GM19438 (cell line): ENCODE measurements around the gene TRAK1.

Source experiments
- ATAC-seq: cut with Tn5 transposase; IDR thresholded peaks from one replicate; pipeline ENCODE4 v1.9.1; 2021; ENCODE audit warnings: low read depth; ENCODE audit not compliant: unreplicated experiment

Gene TRAK1

DNA sequence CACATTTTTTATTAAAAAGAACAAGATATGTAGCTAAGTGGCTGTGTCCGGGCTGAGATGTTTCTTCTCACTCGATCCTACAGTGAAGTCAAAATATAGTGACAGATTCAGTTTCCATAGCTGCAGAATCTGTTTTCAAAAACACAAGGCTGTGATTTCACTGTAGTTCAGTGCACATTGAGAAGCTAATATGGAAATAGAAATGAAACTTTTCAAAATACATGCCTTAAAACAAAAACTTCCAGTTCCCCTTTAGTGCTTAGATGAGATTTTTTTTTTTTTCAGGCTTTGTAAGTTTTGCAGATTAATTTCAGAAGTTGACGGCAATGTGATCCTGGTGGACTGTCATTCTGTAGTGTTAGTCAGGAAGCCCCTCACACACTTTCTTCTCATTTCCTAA lies 23.8 kb upstream of the TRAK1 start:
- ATAC-seq, result peak; percentile 81

GRCh38 chr3:42068303-42069088 lies 22.7 kb upstream of the TRAK1 start:
- no peak for ATAC-seq

DNA sequence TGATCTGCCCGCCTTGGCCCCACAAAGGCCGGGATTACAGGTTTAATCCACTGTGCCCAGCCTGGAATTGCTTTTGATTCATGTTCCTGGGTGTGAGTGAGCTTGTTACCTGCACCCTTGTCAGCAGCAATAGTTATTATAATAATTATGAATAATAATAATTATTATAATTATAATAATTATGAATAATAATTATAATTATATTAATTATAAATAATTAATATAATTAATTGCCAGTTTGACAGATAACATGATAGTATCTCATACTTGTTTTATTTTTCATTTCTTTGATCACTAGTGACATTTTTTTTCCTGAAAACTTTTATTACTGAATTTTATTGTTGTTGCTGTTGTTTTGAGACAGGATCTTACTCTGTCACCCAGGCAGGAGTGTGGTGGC lies 21.1 kb upstream of the TRAK1 start:
- ATAC-seq, result no peak

DNA sequence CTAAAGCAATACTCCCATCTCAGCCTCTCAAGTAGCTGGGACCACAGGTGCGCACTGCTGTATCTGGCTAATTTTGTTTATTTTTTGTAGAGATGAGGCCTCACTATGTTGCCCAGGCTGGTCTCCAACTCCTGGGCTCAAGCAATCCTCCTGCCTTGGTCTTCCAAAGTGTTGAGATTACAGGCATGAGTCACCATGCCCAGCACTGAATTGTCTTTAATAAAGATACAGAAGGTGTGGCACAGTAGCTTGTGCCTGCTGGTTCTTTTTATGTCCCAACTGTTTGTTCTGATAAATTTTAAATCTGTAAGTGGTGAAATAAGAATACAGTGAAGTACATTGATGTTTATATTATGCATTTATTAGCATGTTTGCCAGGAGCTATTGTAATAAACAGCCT lies 20.6 kb upstream of the TRAK1 start:
- ATAC-seq, result no peak

DNA sequence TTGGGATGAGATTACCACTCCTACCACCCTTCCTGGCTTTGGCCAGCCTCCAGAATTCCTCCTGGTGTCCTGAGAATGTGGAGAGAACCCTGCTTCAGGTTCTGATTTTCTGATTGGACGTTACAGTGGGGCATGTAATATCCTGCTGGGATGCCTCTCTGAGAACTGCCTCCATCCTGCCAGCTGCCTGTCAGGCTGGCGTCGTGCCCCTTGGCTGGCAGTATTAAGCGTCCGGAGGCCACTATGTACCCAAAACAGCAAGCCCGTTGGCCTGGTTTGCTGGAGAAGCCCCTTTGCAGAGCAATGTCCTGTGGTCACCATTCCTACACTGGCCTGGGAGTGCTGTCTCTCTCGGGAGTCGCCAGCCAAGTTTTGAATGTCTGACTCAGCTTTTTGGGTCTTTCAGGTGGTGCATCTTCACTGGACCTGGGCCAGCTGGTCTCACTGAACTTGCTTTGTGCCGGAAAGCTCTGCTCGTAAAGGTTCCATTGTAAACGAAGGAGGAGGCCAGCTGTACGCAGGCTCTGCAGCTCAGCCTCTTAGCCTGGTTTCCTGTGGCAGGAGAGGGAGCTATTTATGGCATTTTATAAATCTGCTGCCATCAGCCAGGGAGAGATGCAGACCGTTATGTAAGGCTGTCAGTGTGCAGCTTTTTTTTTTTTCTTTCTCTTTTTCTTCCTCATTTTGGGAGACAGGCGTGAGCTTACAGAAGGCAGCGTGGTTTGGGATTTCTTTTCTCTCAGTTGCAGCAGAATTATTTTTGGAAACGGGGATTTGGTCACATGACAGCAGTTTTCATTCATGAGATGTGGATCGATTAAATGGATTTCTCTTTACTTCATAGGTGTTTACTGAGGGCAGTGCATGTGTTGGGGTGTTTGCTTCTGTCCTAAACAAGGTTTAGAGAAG lies 19.0 kb upstream of the TRAK1 start:
- ATAC-seq, result peak; percentile 50

GRCh38 chr3:42072831-42073301 lies 18.3 kb upstream of the TRAK1 start:
- ATAC-seq, result no peak

GRCh38 chr3:42077785-42078184 lies 13.4 kb upstream of the TRAK1 start:
- no peak for ATAC-seq

- ATAC-seq, result no peak
Observed at GRCh38 chr3:42078677-42079076, 12.5 kb upstream of the TRAK1 start.

DNA sequence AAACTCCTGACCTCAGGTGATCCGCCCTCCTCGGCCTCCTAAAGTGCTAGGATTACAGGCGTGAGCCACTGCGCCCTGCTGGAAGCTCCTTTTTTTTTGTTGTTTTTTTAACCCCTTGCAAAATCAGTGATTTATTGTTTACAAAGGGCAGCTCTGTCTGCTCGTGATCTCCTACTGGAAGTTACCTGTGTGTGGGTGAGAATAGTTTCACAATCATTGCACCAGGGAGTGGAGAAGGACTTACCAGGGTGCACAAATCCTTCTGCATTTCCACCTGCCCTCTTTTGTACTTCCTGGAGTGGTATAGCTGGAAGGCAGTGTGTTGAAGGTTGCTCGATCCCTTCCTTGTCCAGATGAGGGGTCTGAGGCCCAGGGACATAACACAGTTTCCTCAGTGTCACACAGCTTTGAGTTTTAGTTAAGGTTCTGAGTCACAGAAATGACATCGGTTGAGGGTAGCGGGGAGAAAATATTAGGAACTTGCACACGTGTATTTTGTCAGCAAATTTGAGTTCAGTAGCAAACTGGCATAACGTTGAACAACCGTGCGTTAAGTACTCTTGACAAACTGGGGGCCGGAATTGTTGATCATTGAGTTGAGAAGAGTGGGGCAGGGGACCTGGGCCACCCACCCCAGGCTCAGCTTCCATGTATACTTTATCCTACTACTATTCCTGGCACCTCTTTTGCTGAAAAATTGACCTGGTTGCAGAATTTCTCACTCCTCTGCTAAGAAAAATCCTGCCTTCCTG lies 11.3 kb upstream of the TRAK1 start:
- no peak for ATAC-seq

DNA sequence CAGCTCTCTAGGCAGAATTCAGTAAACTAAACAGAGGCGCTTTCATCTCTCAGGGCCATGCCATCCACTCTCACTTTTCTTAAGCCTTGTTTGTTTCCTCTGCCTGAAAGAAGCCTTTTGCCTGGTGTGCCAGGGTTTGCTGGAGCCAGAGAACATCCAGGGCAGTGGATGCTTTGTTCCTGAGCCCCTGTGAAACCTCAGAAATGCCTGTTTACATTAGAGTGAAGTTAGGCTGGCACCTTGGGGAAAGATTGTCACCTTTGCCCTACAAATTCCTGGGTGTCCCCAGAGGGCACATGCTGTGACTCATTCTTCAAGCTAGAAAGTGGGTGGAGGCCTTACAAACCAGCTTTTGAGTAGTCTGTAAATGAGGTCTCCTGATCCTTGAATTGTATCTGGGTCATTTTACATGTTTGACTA lies 10.7 kb upstream of the TRAK1 start:
- ATAC-seq, result no peak

DNA sequence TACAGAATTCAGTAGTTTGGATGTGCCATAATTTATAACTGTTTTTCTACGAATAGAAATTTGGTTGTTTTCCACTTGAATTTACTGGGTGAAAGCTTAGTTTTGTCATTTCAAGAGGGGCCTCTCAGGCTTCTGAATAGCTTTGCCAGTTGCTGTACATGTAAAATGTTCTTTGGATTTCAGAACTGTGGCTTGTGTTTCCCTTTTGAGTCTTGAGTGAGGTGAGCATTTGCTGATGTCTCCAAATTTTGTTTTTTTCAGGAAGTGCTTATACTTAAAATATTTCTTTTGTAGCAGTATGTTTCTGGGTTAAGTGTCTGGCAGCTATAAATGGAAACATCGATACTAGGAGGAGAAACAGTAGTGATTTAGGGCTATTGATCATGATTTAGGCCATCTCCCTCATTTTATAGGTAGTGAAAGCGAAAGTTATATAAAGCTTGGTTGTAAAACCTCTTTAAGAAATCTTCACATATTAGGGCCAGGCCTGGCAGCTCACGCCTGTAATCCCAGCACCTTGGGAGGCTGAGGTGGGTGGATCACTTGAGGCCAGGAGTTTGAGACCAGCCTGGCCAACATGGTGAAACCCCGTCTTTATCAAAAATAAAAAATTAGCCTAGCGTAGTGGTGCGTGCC lies 9.2 kb upstream of the TRAK1 start:
- ATAC-seq, result no peak

DNA sequence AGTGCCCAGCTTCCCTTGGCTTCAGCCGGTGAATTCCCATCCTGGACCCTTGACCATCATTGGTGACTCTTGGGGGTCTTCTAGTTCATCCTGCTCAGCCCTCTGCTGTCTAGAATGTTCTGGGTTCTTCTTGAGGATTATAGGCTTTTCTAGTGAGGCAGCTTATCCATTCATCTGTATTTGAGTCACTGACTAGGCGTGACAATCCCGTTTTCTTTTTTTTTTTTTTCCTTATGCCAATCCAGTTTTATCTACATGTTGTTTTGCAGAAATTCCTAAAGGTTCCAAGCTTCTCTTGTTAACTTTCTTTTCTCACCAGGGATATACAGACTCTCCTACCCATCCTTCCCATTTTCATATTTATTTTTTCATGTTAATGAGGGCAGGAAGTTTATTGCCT lies 6.6 kb upstream of the TRAK1 start:
- no peak for ATAC-seq

DNA sequence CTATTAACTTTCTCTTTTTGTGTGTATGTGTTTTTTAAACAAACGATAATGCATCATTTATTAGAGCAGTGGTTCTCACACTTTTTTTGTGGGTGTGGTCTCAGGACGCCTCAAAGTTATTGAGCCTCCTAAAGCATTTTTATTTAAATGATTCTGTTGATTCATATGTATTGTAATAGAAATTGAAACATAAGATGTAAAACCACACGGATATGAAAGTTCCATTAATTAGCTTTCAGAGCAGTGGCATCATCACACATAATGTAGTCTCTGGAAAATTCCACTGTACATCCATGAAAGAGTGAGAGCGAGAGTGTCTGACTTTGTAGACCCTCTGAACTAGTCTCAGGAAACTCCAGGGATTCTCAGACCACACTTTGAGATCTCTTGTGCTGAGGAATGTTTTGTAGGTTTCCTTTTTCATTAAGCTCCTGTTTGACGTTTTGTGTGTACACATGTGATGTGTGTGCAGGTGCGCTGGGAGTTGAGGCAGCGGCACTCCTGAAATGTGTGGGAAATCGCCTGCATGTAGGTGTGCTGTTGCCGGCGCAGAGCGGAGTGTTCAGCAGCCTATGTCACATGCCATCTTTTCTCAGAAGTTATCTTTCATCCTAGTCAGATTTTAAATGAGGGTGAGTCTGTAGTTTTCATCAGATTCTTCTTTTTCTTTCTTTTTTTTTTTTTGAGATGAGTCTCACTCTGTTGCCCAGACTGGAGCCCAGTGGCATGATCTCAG lies 5.3 kb upstream of the TRAK1 start:
- ATAC-seq, result no peak

DNA sequence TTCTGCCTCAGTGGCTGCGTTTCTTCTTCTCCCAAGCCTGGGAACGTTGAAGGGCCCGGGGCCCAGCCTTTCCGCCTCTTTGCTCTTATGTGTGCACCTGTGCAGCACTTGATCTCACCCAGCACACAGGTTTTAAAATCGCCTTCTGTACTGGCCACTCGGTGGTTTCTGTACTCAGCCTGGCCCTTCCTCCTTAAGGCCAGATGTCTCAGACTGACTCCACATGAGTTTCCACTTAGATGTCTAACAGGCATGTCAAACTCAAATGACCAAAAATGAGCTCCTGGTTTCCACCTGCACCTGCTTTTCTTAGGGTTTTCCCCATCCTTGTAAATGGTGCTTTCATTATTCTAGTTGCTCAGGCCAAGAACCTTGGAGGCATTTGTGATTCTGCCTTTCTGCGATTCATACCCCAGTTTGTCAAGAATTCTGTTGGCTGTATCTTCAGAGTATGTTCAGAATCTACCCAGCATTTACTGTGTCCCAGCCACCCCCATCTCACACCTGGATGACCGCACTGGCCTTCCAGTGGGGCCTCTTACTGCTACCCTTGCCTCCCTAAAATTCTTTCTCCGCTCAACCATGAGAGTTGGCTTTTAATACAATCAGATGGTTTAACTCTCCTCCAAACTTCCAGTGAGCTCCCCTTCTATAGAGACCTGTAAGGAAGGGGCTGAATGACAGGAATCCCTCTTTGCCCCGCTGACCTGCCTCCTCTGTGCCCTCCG lies 2.2 kb upstream of the TRAK1 start:
- no peak for ATAC-seq

DNA sequence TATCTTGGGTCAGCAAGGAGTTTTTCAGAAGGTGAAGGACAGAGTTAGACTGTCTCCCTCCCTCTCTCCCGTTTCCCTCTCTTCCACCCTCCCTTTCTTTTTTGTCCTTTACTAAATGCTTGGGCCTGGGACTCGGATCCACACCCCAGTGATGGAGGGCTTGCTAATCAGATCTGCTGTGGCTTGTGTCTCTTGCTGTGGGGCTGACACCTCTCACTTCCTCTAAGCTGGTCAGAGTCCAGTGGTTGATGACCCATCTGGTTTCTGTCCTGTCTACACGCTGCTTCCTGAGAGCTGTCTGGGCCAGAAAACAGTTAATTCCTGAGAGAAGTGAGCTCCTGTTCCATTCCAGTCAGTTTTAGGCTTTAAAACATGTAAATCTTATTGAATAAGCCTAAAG lies 849 bp downstream of the TRAK1 start:
- no peak for ATAC-seq

DNA sequence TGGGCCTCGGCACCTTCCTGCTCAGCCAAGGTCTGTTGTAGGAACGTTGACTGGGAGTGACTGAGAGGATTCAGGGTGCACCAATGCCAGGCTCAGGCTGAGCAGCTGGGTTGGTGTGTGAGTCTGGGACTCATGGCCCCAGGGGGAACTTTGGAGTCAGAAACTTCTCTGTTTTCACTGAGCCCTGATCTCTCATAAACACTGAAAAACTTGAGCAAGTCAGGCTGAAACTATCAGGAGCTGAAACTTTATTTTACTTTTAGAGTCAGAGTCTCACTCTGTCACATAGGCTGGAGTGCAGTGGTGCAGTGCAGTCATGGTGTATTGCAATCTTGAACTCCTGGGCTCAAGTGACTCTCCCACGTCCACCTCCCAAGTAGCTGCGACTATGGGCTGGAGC lies 3.0 kb downstream of the TRAK1 start:
- peak; percentile 52 for ATAC-seq

DNA sequence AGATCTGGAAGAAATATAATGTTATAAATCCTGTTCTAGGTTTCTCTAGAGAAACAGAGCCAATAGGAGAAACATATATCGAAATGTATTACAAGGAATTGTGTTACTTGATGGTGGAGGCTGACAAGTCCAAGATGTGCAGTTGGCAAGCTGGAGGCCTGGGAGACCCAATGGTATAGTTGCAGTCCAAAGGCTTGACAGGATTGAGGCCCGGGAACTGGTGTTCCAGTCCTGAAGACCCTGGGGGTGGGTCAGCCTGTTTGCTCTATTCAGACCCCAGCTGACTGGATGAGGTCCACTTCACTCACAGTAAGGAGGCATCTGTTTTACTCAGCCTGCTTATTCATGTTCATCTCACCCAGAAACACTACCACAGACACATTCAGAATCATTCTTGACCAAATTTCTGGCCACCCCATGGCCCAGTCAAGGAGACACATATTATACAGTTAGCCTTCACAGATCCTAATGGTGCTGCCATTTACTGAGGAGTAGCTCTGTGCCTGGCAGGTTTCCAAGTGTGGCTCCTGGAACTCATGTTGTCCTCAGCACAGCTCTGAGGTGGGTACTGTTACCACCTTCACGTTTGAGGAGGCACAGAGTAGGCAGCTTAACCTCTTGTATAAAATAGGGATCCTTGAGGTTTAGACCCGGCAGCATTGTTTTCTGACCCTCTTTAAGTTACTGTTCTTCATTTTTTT lies 3.7 kb downstream of the TRAK1 start:
- ATAC-seq, result no peak

GRCh38 chr3:42095540-42095939 lies 4.4 kb downstream of the TRAK1 start:
- no peak for ATAC-seq
